Stomach (tissue), 4 donors: ENCODE results near the gene LRATD1.
A peak's percentile ranks its signal among the peaks of the same experiment; 100 is the strongest.

Source experiments
- CTCF ChIP-seq, 7 experiments: fragments of 450-650 bp in 4 of 7; fragments of 200-600 bp in 3 of 7; sonication (generic) in 3 of 7; IDR thresholded peaks; one replicate each; pipeline ENCODE4 v1.5.1; 2016 to 2019; ENCODE audit warnings: antibody characterized with exemption in 7 of 7, control low read depth in 2 of 7, mild to moderate bottlenecking in 1 of 7
- EP300 ChIP-seq: sonication (generic); formaldehyde crosslinking; IDR thresholded peaks from one replicate; pipeline ENCODE4 v1.6.1; 2017; ENCODE audit warnings: antibody characterized with exemption
- POLR2A ChIP-seq, 4 donors: fragments of 450-650 bp; IDR thresholded peaks; one replicate each; pipeline ENCODE4 v1.6.1; 2016; ENCODE audit warnings: antibody characterized with exemption in 4 of 4, control low read depth in 2 of 4, mild to moderate bottlenecking in 1 of 4, moderate library complexity in 1 of 4
- POLR2AphosphoS5 ChIP-seq, 3 donors: sonication (generic); formaldehyde crosslinking; IDR thresholded peaks; one replicate each; pipeline ENCODE4 v1.6.1; 2016; ENCODE audit warnings: antibody characterized with exemption in 3 of 3

- no peak for TF ChIP-seq CTCF (IDR thresholded peaks at IDR 0.05)
- no peak for TF ChIP-seq POLR2A (IDR thresholded peaks at IDR 0.05)
- TF ChIP-seq EP300: no peak
- TF ChIP-seq POLR2AphosphoS5 (IDR thresholded peaks at IDR 0.05): peak in 2 of 3 donors; percentile 13 to 14
These were observed 2.9 kb downstream of the LRATD1 start for GRCh38 chr2:14635391-14635871.
